ENCODE results near the gene PITRM1. TPM values are rescaled to one million over a fixed set of nuclear protein-coding genes. Genes with fewer than 3 reads are reported as not detected.

Gene PITRM1
- polyA plus RNA-seq, 1 donor (not counting 4 experiments of a cell fraction or from before 2014, with no cell fraction given), result 47.2 TPM

DNA sequence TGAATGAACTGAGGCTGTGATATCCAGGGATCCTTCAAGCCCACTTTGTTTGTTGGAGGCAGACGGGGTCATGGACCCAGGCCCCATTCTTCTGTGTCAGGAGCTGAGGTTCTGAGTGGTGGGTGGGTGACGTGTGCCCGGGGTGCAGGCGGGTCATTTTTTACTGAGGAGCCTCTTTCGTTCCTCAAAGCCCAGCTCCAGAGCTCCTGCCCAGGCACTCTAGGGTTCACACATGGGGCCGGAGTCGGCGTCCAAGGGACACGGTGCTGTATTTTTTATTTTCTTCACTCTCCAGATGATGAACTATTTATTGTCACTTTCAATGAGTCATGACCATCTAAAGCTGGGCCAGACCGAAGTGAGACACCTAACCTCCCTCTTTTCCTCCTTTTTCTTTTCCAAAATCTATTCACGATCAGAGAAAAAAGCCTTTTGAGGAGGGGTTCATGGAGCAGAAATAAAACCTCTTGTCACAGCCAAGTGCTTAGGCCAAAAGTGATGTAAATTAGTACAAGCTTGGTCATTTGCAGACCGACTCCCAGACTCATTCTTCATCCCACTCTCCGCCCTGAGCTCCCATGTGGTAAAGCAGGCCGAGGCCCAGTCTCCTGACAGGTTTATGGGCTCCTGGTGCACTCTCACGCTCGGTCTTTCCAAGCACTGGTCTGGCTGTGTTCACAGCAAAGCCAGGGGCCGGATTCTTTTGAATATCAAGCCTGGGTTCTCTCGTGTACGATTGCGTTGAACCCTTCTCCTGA, 41.4 kb upstream of the PITRM1 start:
- Histone ChIP-seq H3K4me1 (ENCODE audit: control insufficient read depth, extremely low read depth, insufficient read depth, low read length) (peaks cover 6% of the 10 kb centered on the region), H3K4me3 (ENCODE audit: control insufficient read depth in 2 of 3, extremely low read depth in 1 of 3, insufficient read depth in 2 of 3, low read depth in 1 of 3, low read length in 3 of 3) (no peak overlapping the region), H3K9ac (ENCODE audit: control insufficient read depth, extremely low read depth, insufficient read depth, low read length) (no peak overlapping the region), H3K9me1 (ENCODE audit: control insufficient read depth, extremely low read depth, insufficient read depth, low read length) (no peaks in the 10 kb centered on the region), H3K27ac (ENCODE audit: control insufficient read depth, insufficient read depth, low read length) (no peak overlapping the region), H4K20me1 (ENCODE audit: control insufficient read depth, extremely low read depth, insufficient read depth, low read length) (no peaks in the 10 kb centered on the region), H2AFZ (ENCODE audit: control insufficient read depth, low read length) (no peak overlapping the region), H3K9me3 (ENCODE audit: control insufficient read depth, low read depth, low read length) (no peaks in the 10 kb centered on the region), H3K4me2 (ENCODE audit: control insufficient read depth, extremely low read depth, insufficient read depth, low read depth, low read length) (no peak overlapping the region), H3K36me3 (ENCODE audit: control insufficient read depth in 2 of 2, extremely low read depth in 1 of 2, insufficient read depth in 2 of 2, low read length in 2 of 2) (no peaks in the 10 kb centered on the region), H3K27me3 (ENCODE audit: control insufficient read depth, extremely low read depth, insufficient read depth, low read length) (no peaks in the 10 kb centered on the region), H3K79me2 (ENCODE audit: control insufficient read depth, insufficient read depth, low read length) (no peaks in the 10 kb centered on the region)
- no peak for FAIRE-seq
- dilution Hi-C loops (cut with MboI; ENCODE audit: extremely low pct_ligation_motif_present, low sequenced_read_pairs), result no loop called here
- TF ChIP-seq, protein P1, sequence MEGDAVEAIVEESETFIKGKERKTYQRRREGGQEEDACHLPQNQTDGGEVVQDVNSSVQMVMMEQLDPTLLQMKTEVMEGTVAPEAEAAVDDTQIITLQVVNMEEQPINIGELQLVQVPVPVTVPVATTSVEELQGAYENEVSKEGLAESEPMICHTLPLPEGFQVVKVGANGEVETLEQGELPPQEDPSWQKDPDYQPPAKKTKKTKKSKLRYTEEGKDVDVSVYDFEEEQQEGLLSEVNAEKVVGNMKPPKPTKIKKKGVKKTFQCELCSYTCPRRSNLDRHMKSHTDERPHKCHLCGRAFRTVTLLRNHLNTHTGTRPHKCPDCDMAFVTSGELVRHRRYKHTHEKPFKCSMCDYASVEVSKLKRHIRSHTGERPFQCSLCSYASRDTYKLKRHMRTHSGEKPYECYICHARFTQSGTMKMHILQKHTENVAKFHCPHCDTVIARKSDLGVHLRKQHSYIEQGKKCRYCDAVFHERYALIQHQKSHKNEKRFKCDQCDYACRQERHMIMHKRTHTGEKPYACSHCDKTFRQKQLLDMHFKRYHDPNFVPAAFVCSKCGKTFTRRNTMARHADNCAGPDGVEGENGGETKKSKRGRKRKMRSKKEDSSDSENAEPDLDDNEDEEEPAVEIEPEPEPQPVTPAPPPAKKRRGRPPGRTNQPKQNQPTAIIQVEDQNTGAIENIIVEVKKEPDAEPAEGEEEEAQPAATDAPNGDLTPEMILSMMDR (optimal IDR thresholded peaks at IDR 0.05 in 1 of 3, IDR thresholded peaks at IDR 0.05 in 1 of 3, conservative IDR thresholded peaks at IDR 0.05 in 1 of 3; ENCODE audit: extremely low read depth in 1 of 3, insufficient read depth in 2 of 3, low read length in 3 of 3), result no peak
- TF ChIP-seq EZH2 (IDR thresholded peaks at IDR 0.05; ENCODE audit: low read length), result no peak
- DNase-seq (ENCODE audit: low read depth, low spot score), result no peak

GRCh38 chr10:3213208-3213607, 40.6 kb upstream of the PITRM1 start:
- no peak for DNase-seq (ENCODE audit: low read depth, low spot score)
- Histone ChIP-seq H3K79me2 (ENCODE audit: control insufficient read depth, insufficient read depth, low read length) (no peaks in the 10 kb centered on the region), H4K20me1 (ENCODE audit: control insufficient read depth, extremely low read depth, insufficient read depth, low read length) (no peaks in the 10 kb centered on the region), H3K27me3 (ENCODE audit: control insufficient read depth, extremely low read depth, insufficient read depth, low read length) (no peaks in the 10 kb centered on the region), H3K27ac (ENCODE audit: control insufficient read depth, insufficient read depth, low read length) (no peak overlapping the region), H3K36me3 (ENCODE audit: control insufficient read depth in 2 of 2, extremely low read depth in 1 of 2, insufficient read depth in 2 of 2, low read length in 2 of 2) (no peaks in the 10 kb centered on the region), H3K4me1 (ENCODE audit: control insufficient read depth, extremely low read depth, insufficient read depth, low read length) (peaks cover 6% of the 10 kb centered on the region), H3K9ac (ENCODE audit: control insufficient read depth, extremely low read depth, insufficient read depth, low read length) (no peak overlapping the region), H2AFZ (ENCODE audit: control insufficient read depth, low read length) (no peak overlapping the region), H3K4me3 (ENCODE audit: control insufficient read depth in 2 of 3, extremely low read depth in 1 of 3, insufficient read depth in 2 of 3, low read depth in 1 of 3, low read length in 3 of 3) (no peak overlapping the region), H3K9me3 (ENCODE audit: control insufficient read depth, low read depth, low read length) (no peaks in the 10 kb centered on the region), H3K9me1 (ENCODE audit: control insufficient read depth, extremely low read depth, insufficient read depth, low read length) (no peaks in the 10 kb centered on the region), H3K4me2 (ENCODE audit: control insufficient read depth, extremely low read depth, insufficient read depth, low read depth, low read length) (no peak overlapping the region)
- dilution Hi-C loops (cut with MboI; ENCODE audit: extremely low pct_ligation_motif_present, low sequenced_read_pairs), result no loop called here
- TF ChIP-seq EZH2 (IDR thresholded peaks at IDR 0.05; ENCODE audit: low read length), result no peak
- TF ChIP-seq, protein P1 (optimal IDR thresholded peaks at IDR 0.05 in 1 of 3, IDR thresholded peaks at IDR 0.05 in 1 of 3, conservative IDR thresholded peaks at IDR 0.05 in 1 of 3; ENCODE audit: extremely low read depth in 1 of 3, insufficient read depth in 2 of 3, low read length in 3 of 3), result no peak
- no peak for FAIRE-seq

Measured in keratinocyte (primary cell).